ENCODE measurements around the gene MRTO4.
"Not testable (repeated sequence)": the region's sequence is repeated elsewhere in the genome, so short reads cannot be mapped to it uniquely, and the experiment has no call there.

- TF ChIP-seq CTCF (IDR thresholded peaks at IDR 0.05; ENCODE audit: borderline replicate concordance, extremely low read depth, low read length, poor library complexity, severe bottlenecking); EZH2 (IDR thresholded peaks at IDR 0.05; ENCODE audit: borderline replicate concordance, low read depth, low read length, severe bottlenecking): not testable (repeated sequence)
Observed at GRCh38 chr1:19256301-19256700, 4.7 kb downstream of the MRTO4 start.

All from DND-41 (cell line).